NB4 (cell line): ENCODE results near the gene NME7.

ENCODE experiments used
- DNase-seq: peaks from one replicate; pipeline ENCODE4 v3.0.0; 2010; ENCODE audit warnings: low read depth
- H3K4me3 ChIP-seq: one replicate; pipeline ENCODE4 v1.5.1; 2011; ENCODE audit warnings: mild to moderate bottlenecking, low read depth, low read length, moderate library complexity
- MYC ChIP-seq: IDR thresholded peaks from 2 replicates; pipeline ENCODE4 v1.6.1; 2011; ENCODE audit warnings: low read depth, low read length
- POLR2A ChIP-seq: IDR thresholded peaks from 2 replicates; pipeline ENCODE4 v1.6.1; 2011; ENCODE audit warnings: mild to moderate bottlenecking; ENCODE audit not compliant: insufficient read length; ENCODE audit errors: extremely low read depth
- TF ChIP-seq, protein P1 (sequence below): IDR thresholded peaks from one replicate; pipeline ENCODE4 v1.5.1; 2012; ENCODE audit warnings: low read depth, low read length
- TF ChIP-seq, protein P2 (sequence below): IDR thresholded peaks from 2 replicates; pipeline ENCODE4 v1.6.1; 2011; ENCODE audit warnings: low read depth, low read length

The NME7 gene

DNA sequence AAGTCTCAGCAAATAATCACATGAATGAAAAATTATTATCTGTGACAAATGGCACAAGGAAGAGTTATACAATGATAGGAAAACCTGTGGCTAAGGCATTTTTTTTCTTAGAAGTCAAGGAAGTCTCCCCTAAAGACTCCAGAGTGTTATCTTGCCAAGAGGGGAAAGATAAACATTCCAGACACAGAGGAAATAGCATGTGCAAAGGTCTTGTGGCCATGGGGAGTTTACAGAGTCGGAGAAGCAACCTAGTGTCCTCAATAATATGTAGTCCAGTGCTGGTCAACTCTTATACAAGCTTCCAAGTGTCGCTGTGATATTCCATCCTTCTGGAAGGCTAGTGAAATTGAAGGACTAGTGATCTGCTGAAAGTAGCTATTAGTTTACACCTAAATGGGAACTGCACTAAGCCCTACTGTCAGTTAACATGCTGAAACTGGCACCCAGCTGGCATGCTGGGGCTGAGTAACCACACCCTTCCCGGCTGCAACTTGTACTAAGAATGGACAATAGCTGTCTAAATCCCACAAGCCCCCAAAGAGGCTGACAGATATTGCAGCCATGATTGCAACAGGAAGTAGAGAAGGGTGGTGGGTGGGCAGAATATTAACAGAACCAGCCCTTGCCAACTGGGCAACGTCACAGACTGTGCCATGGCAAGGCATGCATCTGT, 272.6 kb downstream of the NME7 start:
- no peak overlapping the region for H3K4me3 ChIP-seq
- TF ChIP-seq, protein P1, sequence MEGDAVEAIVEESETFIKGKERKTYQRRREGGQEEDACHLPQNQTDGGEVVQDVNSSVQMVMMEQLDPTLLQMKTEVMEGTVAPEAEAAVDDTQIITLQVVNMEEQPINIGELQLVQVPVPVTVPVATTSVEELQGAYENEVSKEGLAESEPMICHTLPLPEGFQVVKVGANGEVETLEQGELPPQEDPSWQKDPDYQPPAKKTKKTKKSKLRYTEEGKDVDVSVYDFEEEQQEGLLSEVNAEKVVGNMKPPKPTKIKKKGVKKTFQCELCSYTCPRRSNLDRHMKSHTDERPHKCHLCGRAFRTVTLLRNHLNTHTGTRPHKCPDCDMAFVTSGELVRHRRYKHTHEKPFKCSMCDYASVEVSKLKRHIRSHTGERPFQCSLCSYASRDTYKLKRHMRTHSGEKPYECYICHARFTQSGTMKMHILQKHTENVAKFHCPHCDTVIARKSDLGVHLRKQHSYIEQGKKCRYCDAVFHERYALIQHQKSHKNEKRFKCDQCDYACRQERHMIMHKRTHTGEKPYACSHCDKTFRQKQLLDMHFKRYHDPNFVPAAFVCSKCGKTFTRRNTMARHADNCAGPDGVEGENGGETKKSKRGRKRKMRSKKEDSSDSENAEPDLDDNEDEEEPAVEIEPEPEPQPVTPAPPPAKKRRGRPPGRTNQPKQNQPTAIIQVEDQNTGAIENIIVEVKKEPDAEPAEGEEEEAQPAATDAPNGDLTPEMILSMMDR = no peak
- TF ChIP-seq POLR2A = no peak
- DNase-seq = no peak

DNA sequence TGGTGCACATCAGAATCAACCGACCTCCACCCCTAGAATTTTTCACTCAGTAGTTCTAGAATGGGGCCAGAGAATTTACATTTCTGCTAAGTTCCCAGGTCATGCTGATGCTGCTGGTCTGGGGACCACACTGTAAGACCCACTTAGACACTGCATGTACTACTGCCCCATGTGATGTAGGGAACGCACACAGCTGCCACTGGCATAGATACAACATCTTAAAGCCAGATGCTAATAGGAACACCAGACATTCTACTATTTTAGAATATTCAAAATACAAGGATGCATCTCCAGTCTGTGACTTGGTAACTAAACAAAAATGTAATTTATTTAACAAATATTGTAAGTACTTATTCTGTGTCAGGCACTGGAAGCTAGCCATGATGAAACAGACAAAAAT, 275.2 kb downstream of the NME7 start:
- DNase-seq = no peak
- no peak overlapping the region for H3K4me3 ChIP-seq
- TF ChIP-seq, protein P1 = no peak
- TF ChIP-seq MYC (no peak), POLR2A (no peak)
- TF ChIP-seq, protein P2, sequence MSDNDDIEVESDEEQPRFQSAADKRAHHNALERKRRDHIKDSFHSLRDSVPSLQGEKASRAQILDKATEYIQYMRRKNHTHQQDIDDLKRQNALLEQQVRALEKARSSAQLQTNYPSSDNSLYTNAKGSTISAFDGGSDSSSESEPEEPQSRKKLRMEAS = no peak

DNA sequence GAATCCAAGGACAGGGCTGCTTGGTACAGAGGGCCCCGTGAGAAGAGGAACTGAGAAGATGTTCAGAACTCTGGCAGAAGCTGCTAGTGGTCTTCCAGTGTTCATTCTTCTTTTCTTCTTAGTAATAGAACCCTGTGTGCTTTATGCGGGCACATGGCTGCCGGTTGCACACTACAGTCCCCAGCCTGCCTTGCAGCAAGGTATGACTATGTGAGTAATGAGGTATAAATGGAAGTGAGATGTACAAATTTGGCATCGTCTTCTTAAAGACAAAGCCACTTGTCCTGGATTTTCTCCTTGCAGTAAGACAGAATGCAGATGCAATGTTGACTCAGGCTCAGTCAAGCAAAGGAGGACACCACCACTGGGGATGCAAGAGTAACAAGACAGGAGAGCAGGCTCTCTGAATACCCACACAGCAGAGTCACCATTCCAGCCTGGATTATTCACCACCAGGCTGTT, 276.1 kb downstream of the NME7 start:
- no peak for TF ChIP-seq MYC
- H3K4me3 ChIP-seq = no peak overlapping the region
- DNase-seq = no peak

DNA sequence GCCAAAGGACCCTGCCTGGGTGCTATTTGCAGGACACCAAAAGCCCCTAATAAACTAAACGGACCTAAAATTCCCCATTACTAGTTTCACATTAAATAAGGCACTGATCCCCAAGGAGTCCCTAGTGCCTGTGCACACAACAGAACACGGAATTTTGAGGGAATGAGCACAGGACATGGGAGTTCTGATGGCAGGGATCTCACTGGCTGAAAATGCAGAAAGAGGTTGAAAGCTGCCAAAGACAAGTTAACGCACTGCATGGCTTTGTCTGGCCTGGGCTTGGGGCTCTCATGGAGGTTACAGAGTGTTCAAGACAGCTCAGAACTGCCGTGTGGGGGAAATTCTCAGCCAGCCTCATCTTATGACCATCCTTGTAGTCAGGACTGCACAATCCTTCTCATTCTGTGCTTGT, 276.7 kb downstream of the NME7 start:
- TF ChIP-seq MYC (no peak), POLR2A (no peak)
- TF ChIP-seq, protein P1 = no peak
- TF ChIP-seq, protein P2 = no peak
- DNase-seq = no peak
- H3K4me3 ChIP-seq = no peak overlapping the region

DNA sequence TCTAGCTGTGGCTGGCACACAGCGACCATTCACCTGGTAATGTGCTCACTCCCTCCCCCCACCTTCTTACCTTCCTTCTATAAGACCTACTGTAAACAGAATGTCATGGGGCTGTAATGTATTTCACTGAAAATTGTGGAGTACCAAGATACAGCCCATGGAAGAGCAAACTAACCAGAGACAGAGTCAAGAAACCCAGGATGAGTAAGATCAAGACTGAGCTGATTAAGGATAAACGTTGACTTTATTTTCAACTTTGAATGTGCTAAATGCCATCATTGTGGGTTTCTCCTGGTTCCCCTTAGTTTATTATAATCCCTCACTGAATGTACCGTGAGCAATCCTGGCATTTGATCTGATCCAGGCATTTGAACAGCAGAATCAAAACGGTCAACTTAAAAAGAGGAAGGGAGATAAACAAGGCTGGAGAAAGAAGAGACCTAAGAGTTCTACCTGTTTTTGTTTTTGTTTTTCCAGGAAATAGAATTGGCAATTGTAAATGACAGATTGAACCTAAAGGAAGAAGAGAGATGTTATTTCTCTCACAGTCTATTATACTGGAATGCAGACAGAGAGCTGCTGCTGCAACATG, 277.2 kb downstream of the NME7 start:
- no peak for DNase-seq
- H3K4me3 ChIP-seq = no peak overlapping the region
- TF ChIP-seq POLR2A = no peak
- TF ChIP-seq MYC = no peak
- TF ChIP-seq, protein P1 = no peak
- TF ChIP-seq, protein P2 = no peak

DNA sequence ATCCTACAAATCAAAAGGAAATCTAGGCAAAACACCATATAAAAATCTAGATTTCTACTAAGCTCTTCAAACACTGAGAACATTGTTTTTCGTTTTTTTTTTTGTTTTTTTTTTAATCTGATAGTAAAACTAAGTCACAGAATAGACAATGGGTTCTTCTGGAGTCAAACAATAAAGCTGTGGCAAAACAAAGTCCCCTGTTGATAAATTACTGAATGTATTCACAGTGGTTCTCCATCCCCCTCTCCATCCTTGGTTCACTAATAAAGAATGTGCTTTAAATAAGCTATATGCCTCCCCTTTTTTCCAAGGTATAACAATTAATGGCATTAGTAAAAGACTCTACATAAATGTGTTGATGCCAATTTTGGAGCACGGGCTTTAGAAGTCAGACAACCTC, 277.8 kb downstream of the NME7 start:
- no peak for TF ChIP-seq MYC
- TF ChIP-seq, protein P1 = no peak
- TF ChIP-seq, protein P2 = no peak
- TF ChIP-seq POLR2A = no peak
- DNase-seq = no peak
- no peak overlapping the region for H3K4me3 ChIP-seq
